SU-DHL-6 (cell line): ENCODE results near the gene TMEM200B.

ENCODE experiments used
- EZH2phosphoT487 ChIP-seq: fragments of 200-600 bp; sonication (generic), shearing (Covaris generic); conservative IDR thresholded peaks from 2 replicates; pipeline ENCODE4 v1.6.1; 2018; ENCODE audit warnings: mild to moderate bottlenecking, antibody characterized with exemption, low read length, moderate library complexity, mixed read lengths
- TF ChIP-seq, protein P1 (sequence below): fragments of 200-600 bp; sonication (generic); IDR thresholded peaks from one replicate; pipeline ENCODE4 v1.5.1; 2017; ENCODE audit warnings: antibody characterized with exemption, mild to moderate bottlenecking, low read length, moderate library complexity; ENCODE audit not compliant: insufficient read depth, poor library complexity, severe bottlenecking

DNA sequence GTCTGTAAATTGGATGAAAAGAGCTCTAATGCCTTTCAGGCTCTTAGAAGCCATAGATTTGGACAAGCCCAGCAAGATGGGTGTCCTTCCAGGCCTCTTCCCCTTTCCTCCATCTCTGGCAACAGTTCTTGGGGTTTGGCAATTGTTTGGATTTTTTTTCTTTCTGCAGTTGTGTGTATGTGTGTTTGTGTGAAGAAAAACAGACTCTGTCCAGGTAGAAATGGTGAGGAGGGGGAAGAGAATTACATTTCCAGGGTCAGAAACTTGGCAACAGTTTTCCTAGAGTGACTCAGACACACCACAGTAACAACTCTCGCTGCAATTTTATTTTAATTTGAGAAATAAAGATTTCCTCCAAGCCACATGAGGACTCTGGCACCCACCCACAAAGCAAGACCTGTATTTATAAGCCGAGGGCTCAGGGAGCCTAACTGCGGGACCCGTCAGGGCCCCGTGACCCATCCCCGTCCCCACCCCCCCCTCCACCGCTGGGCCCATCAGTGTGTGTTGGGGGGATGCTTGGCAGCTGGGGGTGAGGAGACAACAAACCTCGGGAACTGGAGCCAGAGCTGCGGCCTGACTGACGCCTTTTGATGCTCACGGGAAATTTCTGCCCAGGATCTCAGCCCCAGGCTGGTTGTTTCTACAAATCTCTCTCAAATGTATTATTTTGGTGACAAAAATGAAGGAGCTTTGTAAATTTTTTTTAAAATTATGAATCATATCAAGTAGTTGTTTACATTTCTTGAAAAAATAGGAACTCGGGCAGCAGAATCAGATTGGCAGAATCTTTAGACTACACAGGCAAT, 4.4 kb downstream of the TMEM200B start:
- TF ChIP-seq, protein P1, sequence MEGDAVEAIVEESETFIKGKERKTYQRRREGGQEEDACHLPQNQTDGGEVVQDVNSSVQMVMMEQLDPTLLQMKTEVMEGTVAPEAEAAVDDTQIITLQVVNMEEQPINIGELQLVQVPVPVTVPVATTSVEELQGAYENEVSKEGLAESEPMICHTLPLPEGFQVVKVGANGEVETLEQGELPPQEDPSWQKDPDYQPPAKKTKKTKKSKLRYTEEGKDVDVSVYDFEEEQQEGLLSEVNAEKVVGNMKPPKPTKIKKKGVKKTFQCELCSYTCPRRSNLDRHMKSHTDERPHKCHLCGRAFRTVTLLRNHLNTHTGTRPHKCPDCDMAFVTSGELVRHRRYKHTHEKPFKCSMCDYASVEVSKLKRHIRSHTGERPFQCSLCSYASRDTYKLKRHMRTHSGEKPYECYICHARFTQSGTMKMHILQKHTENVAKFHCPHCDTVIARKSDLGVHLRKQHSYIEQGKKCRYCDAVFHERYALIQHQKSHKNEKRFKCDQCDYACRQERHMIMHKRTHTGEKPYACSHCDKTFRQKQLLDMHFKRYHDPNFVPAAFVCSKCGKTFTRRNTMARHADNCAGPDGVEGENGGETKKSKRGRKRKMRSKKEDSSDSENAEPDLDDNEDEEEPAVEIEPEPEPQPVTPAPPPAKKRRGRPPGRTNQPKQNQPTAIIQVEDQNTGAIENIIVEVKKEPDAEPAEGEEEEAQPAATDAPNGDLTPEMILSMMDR, result no peak
- no peak for TF ChIP-seq EZH2phosphoT487
